ENCODE data around the gene DDX24.

DNA sequence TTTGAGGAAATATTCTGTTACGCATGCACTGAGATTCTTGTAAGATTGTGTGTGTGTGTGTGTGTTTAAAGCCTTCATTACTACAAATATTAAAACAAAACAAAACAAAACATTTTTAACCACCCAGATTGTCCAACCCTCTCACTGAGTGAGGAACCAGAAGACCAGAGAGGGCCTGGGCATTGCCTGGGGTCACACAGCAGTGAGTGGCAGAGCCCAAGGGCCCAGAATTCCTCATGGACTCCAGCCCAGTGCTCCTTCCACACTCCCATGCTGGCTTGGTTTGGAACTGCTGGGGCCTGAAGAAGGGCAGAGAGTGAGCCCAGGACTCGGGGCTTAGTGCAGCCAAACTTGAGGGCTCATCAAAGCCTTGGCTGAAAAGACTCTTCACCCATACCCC lies 56.5 kb downstream of the DDX24 start:
- TF ChIP-seq, protein P1, sequence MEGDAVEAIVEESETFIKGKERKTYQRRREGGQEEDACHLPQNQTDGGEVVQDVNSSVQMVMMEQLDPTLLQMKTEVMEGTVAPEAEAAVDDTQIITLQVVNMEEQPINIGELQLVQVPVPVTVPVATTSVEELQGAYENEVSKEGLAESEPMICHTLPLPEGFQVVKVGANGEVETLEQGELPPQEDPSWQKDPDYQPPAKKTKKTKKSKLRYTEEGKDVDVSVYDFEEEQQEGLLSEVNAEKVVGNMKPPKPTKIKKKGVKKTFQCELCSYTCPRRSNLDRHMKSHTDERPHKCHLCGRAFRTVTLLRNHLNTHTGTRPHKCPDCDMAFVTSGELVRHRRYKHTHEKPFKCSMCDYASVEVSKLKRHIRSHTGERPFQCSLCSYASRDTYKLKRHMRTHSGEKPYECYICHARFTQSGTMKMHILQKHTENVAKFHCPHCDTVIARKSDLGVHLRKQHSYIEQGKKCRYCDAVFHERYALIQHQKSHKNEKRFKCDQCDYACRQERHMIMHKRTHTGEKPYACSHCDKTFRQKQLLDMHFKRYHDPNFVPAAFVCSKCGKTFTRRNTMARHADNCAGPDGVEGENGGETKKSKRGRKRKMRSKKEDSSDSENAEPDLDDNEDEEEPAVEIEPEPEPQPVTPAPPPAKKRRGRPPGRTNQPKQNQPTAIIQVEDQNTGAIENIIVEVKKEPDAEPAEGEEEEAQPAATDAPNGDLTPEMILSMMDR (IDR thresholded peaks at IDR 0.05) = no peak
- TF ChIP-seq POLR2A (IDR thresholded peaks at IDR 0.05) = no peak

Measured in heart left ventricle (tissue), 13 donors.